Forelimb muscle (tissue), 1 donor: ENCODE measurements around the gene ACSL6. TPM values are rescaled to one million over a fixed set of nuclear protein-coding genes. Genes with fewer than 3 reads are reported as not detected.
"Not testable (repeated sequence)": the region's sequence is repeated elsewhere in the genome, so short reads cannot be mapped to it uniquely, and the experiment has no call there.

Source experiments
- DNase-seq: peaks from one replicate; pipeline ENCODE4 v3.0.0-alpha.2; 2013; ENCODE audit warnings: low read depth
- polyA plus RNA-seq: library from polyadenylated mRNA; unstranded; fragments of 120-200 nt; gene quantifications from one replicate; pipeline ENCODE4 v1.2.1, GENCODE V29; 2013; ENCODE audit not compliant: insufficient read length

Gene ACSL6
- polyA plus RNA-seq, 1 donor = 0.78 TPM

DNA sequence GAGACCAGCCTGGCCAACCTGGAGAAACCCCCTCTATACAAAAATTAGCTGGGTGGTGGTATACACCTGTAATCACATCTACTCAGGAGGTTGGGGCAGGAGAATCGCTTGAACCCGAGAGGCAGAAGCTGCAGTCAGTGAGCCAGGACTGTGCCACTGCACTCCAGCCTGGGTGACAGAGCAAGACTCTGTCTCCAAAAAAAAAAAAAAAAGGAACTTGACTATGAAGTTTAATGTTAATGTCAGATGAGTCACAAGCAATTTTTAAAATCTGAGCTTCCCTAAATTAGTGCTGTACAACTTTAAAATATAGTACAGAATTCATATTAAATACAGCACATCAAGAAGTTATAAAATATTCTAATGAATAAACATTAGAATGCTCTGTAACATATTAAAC, 67.5 kb downstream of the ACSL6 start:
- DNase-seq = no peak

DNA sequence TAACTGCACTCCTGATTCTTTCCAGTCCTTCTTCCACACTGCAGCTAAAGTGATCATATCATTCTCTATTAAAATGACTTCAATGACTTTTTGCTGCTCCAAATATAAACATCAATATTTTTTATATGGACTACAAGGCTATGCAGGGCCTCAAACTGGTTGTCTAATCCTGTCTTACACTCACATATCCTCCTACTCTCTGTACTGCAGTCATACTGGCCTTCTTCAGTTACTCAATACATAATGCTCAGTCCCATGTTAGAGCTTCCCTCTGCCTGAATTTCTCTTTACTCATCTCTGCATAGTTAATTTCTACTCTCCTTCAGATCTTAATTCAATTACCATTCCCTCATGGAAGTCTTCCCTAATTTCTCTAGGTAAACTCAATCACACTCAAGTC, 69.4 kb downstream of the ACSL6 start:
- DNase-seq = no peak

DNA sequence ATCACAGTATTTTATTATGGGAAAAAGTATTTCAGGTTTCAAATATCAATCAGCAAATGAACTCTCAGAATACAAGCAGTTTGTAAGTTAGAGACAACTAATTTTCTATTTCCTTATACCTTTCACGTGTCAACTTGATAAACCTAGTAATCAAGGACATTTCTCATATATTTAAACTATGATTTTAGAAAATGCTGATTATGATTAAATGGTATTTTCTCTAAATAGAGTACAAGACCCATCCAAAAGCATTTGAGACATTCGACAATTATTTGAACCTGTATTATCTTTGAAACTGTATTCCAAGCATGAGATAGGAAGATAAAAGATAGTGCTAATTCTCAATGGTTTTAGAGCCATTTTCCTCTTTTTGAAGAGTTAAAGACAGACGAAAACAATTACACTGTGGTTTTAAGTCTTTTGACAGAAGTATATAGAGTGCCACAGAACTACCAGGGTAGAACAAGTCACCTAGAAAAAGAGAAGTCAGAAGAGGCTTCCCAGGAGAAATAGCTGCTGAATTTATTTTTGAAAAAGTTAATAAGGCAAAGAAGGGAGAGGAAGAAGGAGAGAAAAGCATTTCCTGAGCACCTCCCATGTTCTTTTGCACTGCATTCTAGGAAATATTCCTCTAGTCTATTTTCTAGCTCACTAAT, 71.6 kb downstream of the ACSL6 start:
- DNase-seq = no peak

DNA sequence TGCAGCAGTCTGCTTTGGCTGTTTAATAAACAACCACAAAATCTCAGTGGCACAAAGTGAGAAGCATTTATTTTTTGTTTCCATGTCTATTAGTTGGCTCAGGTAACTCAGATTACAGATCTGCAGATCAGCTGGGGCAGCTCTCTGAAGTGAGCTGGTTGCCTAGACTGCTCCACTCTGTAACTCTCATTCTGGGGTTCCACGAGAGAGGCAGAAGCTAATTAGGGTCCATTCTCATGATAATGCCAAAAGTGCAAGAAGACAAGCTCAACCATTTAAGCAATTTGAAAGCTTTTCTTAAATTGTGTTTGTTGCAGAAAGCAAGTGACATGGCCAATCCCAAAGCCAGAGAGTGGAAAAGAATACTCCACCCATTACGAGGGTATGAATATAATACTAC, 79.2 kb downstream of the ACSL6 start:
- no peak for DNase-seq

DNA sequence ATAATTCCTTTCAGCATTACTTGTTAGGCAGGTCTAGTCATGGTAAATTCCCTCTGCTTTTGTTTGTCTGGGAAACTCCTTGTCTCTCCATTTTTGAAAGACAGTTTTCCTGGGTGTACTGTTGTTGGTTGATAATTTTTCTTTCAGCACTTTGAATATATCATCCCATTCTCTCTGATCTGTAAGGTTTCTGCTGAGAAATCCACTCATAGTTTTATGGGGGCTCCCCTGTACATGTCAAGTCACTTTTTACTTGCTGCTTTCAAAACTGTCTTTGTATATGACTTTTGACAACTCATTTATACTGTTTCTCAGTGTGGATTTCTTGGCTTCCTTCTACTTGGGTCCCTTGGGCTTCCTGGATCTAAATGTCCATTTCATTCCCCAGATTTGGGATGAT, 82.5 kb downstream of the ACSL6 start:
- DNase-seq = no peak

DNA sequence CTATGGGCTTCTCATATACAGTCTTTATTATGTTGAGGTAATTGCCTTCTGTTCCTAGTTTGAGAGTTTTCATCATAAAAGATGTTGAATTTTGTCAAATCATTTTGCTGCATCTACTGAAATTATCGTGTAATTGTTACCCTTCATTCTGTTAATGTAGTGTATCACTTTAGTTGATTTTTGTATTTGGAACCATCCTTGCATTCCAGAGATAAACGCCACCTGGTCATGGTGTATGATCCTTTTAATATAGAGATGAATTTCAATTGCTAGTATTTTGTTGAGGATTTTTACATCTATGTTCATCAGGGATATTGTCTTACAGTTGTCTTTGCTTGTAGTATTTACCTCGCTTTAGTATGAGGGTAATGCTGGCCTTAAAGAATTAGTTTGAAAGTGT, 85.3 kb downstream of the ACSL6 start:
- DNase-seq = no peak

DNA sequence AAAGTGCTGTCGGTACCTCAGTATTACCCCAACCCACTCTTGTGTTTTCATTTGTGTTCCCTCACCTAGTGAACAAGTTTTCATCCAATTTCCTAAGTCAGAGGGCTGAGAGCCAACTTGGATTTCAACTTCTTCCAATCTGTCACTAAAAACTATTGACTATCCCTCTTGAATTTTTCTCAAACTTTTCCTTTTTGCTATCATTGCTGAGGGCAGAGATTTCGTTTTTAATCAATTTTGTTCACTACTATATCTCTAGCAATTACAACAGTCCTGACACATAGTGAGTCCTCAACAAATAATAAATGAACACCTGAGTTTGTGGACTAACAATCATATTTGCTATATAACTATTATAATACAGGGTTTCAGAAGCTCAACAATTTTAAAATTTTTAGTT, 95.0 kb downstream of the ACSL6 start:
- DNase-seq = no peak

DNA sequence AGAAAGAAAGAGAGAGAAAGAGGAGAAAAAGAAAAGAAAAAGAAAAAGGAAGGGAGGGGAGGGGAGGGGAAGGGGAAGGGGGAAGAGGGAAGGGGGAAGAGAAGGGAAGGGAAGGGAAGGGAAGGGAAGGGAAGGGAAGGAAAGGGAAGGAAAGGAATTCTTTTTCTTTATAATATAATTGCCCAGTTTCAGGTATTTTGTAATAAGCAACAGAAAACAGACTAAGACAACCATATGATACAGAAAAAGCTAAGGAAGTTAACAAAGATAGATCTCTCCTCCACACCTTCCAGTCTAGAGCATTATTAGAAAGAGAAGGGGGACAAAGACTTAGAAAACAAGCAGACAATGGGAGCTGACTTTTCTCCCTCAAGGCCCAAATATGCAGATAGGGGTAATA, 97.0 kb downstream of the ACSL6 start:
- DNase-seq = no peak

DNA sequence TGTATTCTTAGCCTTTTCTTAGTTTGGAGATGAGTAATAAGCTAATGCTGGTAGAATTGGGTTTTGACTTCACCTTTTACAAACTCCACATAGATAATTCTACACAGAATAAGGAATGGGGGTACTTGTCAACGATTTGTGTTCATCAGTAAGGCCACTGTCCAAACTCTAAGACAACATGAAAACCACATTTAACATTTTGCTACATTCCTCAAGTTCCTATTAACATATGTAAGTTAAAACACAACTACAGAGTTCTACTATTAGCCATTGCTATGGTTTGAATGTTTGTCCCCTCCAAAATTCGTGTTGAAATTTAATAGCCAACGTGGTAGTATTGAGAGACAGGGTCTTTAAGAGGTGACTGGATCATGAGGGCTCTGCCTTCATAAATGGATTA, 97.9 kb downstream of the ACSL6 start:
- no peak for DNase-seq

DNA sequence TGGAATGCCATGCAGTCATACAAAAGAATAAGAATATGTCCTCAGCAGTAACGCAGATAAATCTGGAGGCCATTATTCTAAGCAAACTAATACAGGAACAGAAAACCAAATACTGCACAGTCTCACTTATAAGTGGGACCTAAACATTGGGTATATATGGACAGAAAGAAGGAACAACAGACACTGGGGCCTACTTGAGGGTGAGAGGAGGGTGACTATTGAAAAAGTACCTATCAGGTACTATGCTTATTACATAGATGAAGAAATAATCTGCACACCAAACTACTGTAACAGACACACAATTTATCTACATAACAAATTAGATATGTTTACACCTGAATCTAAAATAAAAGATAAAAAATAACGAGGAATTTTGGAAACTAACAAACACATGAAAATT, 104.8 kb downstream of the ACSL6 start:
- no peak for DNase-seq

DNA sequence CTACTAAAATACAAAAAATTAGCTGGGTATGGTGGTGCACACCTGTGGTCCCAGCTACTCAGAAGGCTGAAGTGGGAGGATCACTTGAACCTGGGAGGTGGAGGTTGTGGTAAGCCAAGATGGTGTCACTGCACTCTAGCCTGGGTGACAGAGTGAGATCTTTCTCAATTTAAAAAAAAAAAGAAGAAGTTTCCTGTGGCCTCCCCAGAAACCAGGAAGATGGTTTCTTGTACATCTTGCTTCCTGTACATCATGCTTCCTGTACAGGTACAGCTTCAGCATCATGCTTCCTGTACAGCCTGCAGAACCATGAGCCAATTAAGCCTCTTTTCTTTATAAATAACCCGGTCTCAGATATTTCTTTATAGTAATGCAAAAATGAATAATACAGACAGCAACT, 109.2 kb downstream of the ACSL6 start:
- not testable (repeated sequence) for DNase-seq

Other genes with a start within 250 kb of the ACSL6 start
- 13.8 TPM for gene FNIP1, start 214.6 kb downstream of the ACSL6 start, polyA plus RNA-seq
- not detected for gene MEIKIN, start 66.0 kb downstream of the ACSL6 start, polyA plus RNA-seq
- not detected for gene IL3, start 49.0 kb upstream of the ACSL6 start, polyA plus RNA-seq
- gene CSF2, start 62.1 kb upstream of the ACSL6 start, polyA plus RNA-seq = not detected
- gene P4HA2, start 216.2 kb upstream of the ACSL6 start, polyA plus RNA-seq = 57.8 TPM
- 66.2 TPM for gene PDLIM4, start 246.0 kb upstream of the ACSL6 start, polyA plus RNA-seq